ENCODE results near the gene BABAM2.

BABAM2 gene

GRCh38 chr2:28341208-28341891 is 450.8 kb downstream of the BABAM2 start:
- no peaks in the 10 kb centered on the region for H3K9me3 ChIP-seq (ENCODE audit: insufficient read depth, low read length)
- no peaks in the 10 kb centered on the region for H3K9me2 ChIP-seq (replicated peaks; ENCODE audit: insufficient read depth, low read length)
- no peaks in the 10 kb centered on the region for H4K20me1 ChIP-seq (ENCODE audit: low read depth, low read length)
- no peaks in the 10 kb centered on the region for H3K36me3 ChIP-seq (ENCODE audit: low read length)
- H3K4me2 ChIP-seq (ENCODE audit: low read depth, low read length, poor library complexity, severe bottlenecking) = no peak overlapping the region
- no peak overlapping the region for H3K9ac ChIP-seq (ENCODE audit: low read length)
- H3K27ac ChIP-seq (ENCODE audit: low read depth, low read length) = no peak overlapping the region
- no peaks in the 10 kb centered on the region for H3K27me3 ChIP-seq (ENCODE audit: low read length)
- no peak overlapping the region for H2AFZ ChIP-seq (ENCODE audit: low read depth, low read length, severe bottlenecking)
- H3F3A ChIP-seq (ENCODE audit: insufficient read depth) = no peaks in the 10 kb centered on the region
- TF ChIP-seq, protein P1, sequence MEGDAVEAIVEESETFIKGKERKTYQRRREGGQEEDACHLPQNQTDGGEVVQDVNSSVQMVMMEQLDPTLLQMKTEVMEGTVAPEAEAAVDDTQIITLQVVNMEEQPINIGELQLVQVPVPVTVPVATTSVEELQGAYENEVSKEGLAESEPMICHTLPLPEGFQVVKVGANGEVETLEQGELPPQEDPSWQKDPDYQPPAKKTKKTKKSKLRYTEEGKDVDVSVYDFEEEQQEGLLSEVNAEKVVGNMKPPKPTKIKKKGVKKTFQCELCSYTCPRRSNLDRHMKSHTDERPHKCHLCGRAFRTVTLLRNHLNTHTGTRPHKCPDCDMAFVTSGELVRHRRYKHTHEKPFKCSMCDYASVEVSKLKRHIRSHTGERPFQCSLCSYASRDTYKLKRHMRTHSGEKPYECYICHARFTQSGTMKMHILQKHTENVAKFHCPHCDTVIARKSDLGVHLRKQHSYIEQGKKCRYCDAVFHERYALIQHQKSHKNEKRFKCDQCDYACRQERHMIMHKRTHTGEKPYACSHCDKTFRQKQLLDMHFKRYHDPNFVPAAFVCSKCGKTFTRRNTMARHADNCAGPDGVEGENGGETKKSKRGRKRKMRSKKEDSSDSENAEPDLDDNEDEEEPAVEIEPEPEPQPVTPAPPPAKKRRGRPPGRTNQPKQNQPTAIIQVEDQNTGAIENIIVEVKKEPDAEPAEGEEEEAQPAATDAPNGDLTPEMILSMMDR (IDR thresholded peaks at IDR 0.05; ENCODE audit: insufficient read depth, low read length, poor library complexity, severe bottlenecking) = no peak
- TF ChIP-seq EZH2phosphoT487 (conservative IDR thresholded peaks at IDR 0.05; ENCODE audit: low read length) = no peak
- H3K79me2 ChIP-seq (ENCODE audit: insufficient read depth, low read length) = no peaks in the 10 kb centered on the region
- H3K4me3 ChIP-seq (ENCODE audit: insufficient read depth, low read length, poor library complexity, severe bottlenecking) = no peak overlapping the region

- no peaks in the 10 kb centered on the region for H3K9me3 ChIP-seq (ENCODE audit: insufficient read depth, low read length)
- H3K9ac ChIP-seq (ENCODE audit: low read length) = no peak overlapping the region
- H3F3A ChIP-seq (ENCODE audit: insufficient read depth) = no peaks in the 10 kb centered on the region
- H3K9me2 ChIP-seq (replicated peaks; ENCODE audit: insufficient read depth, low read length) = no peaks in the 10 kb centered on the region
- H3K27ac ChIP-seq (ENCODE audit: low read depth, low read length) = no peak overlapping the region
- no peaks in the 10 kb centered on the region for H3K79me2 ChIP-seq (ENCODE audit: insufficient read depth, low read length)
- no peak overlapping the region for H3K4me3 ChIP-seq (ENCODE audit: insufficient read depth, low read length, poor library complexity, severe bottlenecking)
- H3K4me2 ChIP-seq (ENCODE audit: low read depth, low read length, poor library complexity, severe bottlenecking) = no peak overlapping the region
- H4K20me1 ChIP-seq (ENCODE audit: low read depth, low read length) = no peaks in the 10 kb centered on the region
- H2AFZ ChIP-seq (ENCODE audit: low read depth, low read length, severe bottlenecking) = no peak overlapping the region
- no peaks in the 10 kb centered on the region for H3K27me3 ChIP-seq (ENCODE audit: low read length)
- no peaks in the 10 kb centered on the region for H3K36me3 ChIP-seq (ENCODE audit: low read length)
- TF ChIP-seq, protein P1 (IDR thresholded peaks at IDR 0.05; ENCODE audit: insufficient read depth, low read length, poor library complexity, severe bottlenecking) = no peak
- no peak for TF ChIP-seq EZH2phosphoT487 (conservative IDR thresholded peaks at IDR 0.05; ENCODE audit: low read length)
These were observed 451.8 kb downstream of the BABAM2 start for GRCh38 chr2:28342081-28342967.

GRCh38 chr2:28343184-28343942 is 452.8 kb downstream of the BABAM2 start:
- H3K27ac ChIP-seq (ENCODE audit: low read depth, low read length) = no peak overlapping the region
- no peak overlapping the region for H2AFZ ChIP-seq (ENCODE audit: low read depth, low read length, severe bottlenecking)
- H3F3A ChIP-seq (ENCODE audit: insufficient read depth) = no peaks in the 10 kb centered on the region
- no peak overlapping the region for H3K4me3 ChIP-seq (ENCODE audit: insufficient read depth, low read length, poor library complexity, severe bottlenecking)
- H3K27me3 ChIP-seq (ENCODE audit: low read length) = no peaks in the 10 kb centered on the region
- H3K36me3 ChIP-seq (ENCODE audit: low read length) = no peaks in the 10 kb centered on the region
- no peaks in the 10 kb centered on the region for H4K20me1 ChIP-seq (ENCODE audit: low read depth, low read length)
- no peak overlapping the region for H3K9ac ChIP-seq (ENCODE audit: low read length)
- TF ChIP-seq, protein P1 (IDR thresholded peaks at IDR 0.05; ENCODE audit: insufficient read depth, low read length, poor library complexity, severe bottlenecking) = no peak
- no peak for TF ChIP-seq EZH2phosphoT487 (conservative IDR thresholded peaks at IDR 0.05; ENCODE audit: low read length)
- no peak overlapping the region for H3K4me2 ChIP-seq (ENCODE audit: low read depth, low read length, poor library complexity, severe bottlenecking)
- H3K9me3 ChIP-seq (ENCODE audit: insufficient read depth, low read length) = no peaks in the 10 kb centered on the region
- H3K9me2 ChIP-seq (replicated peaks; ENCODE audit: insufficient read depth, low read length) = no peaks in the 10 kb centered on the region
- no peaks in the 10 kb centered on the region for H3K79me2 ChIP-seq (ENCODE audit: insufficient read depth, low read length)

Measured in SU-DHL-6 (cell line).